Measurements from ENCODE around the gene LYRM7.

LYRM7 gene

GRCh38 chr5:131220566-131220965 lies 49.8 kb downstream of the LYRM7 start:
- no peak for TF ChIP-seq OSR2 (tag by site-specific recombination; IDR thresholded peaks at IDR 0.05)
- no peak for TF ChIP-seq FEZF1 (tag by site-specific recombination; IDR thresholded peaks at IDR 0.05)
- no peak for TF ChIP-seq ZNF544 (tag by site-specific recombination; IDR thresholded peaks at IDR 0.05)
- TF ChIP-seq ZNF76 (tag by site-specific recombination; IDR thresholded peaks at IDR 0.05; ENCODE audit: borderline replicate concordance, low read depth): no peak
- no peak for TF ChIP-seq ZNF529 (tag by site-specific recombination; IDR thresholded peaks at IDR 0.05; ENCODE audit: insufficient replicate concordance)
- TF ChIP-seq ZNF132 (tag by site-specific recombination; IDR thresholded peaks at IDR 0.05; ENCODE audit: borderline replicate concordance): no peak
- no peak for TF ChIP-seq ZBTB48 (tag by site-specific recombination; IDR thresholded peaks at IDR 0.05)
- TF ChIP-seq TRIM28 (IDR thresholded peaks at IDR 0.05; ENCODE audit: borderline replicate concordance, low read length): no peak
- TF ChIP-seq ZNF354C (tag by site-specific recombination; IDR thresholded peaks at IDR 0.05; ENCODE audit: borderline replicate concordance, low read depth): no peak
- TF ChIP-seq ZNF626 (tag by site-specific recombination; IDR thresholded peaks at IDR 0.05): no peak
- ChIA-PET CTCF (no interaction called here), POLR2A (no interaction called here)
- Histone ChIP-seq H3K4me3 (ENCODE audit: low read depth, low read length) (no peak overlapping the region), H3K27ac (ENCODE audit: extremely low read depth, low read depth, low read length) (no peak overlapping the region), H3K36me3 (ENCODE audit: control insufficient read depth in 2 of 2, insufficient read depth in 1 of 2, low read length in 2 of 2) (no peaks in the 10 kb centered on the region), H3K4me1 (ENCODE audit: control insufficient read depth, insufficient read depth, low read length) (no peaks in the 10 kb centered on the region), H3K9me3 (ENCODE audit: control insufficient read depth, insufficient read depth, low read depth, low read length) (no peaks in the 10 kb centered on the region)

- H3K4me1 ChIP-seq (ENCODE audit: control insufficient read depth, insufficient read depth, low read length): no peaks in the 10 kb centered on the region
- H3K4me3 ChIP-seq (ENCODE audit: low read depth, low read length): no peak overlapping the region
- no peaks in the 10 kb centered on the region for H3K9me3 ChIP-seq (ENCODE audit: control insufficient read depth, insufficient read depth, low read depth, low read length)
- ChIA-PET CTCF (interaction anchor here (0.6 to 0.8 kb wide), 2 partner anchors 18 to 63 kb away, joined by 3 to 4 read pairs; no protein-coding TSS in a partner anchor), POLR2A (no interaction called here)
- no peak for TF ChIP-seq ZSCAN16 (tag by site-specific recombination; IDR thresholded peaks at IDR 0.05)
- TF ChIP-seq KLF16 (tag by site-specific recombination; IDR thresholded peaks at IDR 0.05): no peak
- no peak for TF ChIP-seq ZNF692 (tag by site-specific recombination; IDR thresholded peaks at IDR 0.05)
- no peak overlapping the region for H3K27ac ChIP-seq (ENCODE audit: extremely low read depth, low read depth, low read length)
- no peaks in the 10 kb centered on the region for H3K36me3 ChIP-seq (ENCODE audit: control insufficient read depth in 2 of 2, insufficient read depth in 1 of 2, low read length in 2 of 2)
These were observed 50.4 kb downstream of the LYRM7 start for GRCh38 chr5:131221008-131221703.

GRCh38 chr5:131221888-131222287 lies 51.1 kb downstream of the LYRM7 start:
- H3K9me3 ChIP-seq (ENCODE audit: control insufficient read depth, insufficient read depth, low read depth, low read length): no peaks in the 10 kb centered on the region
- CTCF ChIA-PET: interaction anchor here (0.6 to 0.8 kb wide), 2 partner anchors 17 to 63 kb away, joined by 3 to 4 read pairs; no protein-coding TSS in a partner anchor
- no peak overlapping the region for H3K27ac ChIP-seq (ENCODE audit: extremely low read depth, low read depth, low read length)
- TF ChIP-seq ZNF335 (tag by site-specific recombination; conservative IDR thresholded peaks at IDR 0.05) (no peak), ZNF324 (tag by site-specific recombination; IDR thresholded peaks at IDR 0.05) (no peak), ZNF18 (tag by site-specific recombination; IDR thresholded peaks at IDR 0.05) (no peak), ZNF768 (tag by site-specific recombination; IDR thresholded peaks at IDR 0.05) (no peak)
- POLR2A ChIA-PET: no interaction called here
- no peaks in the 10 kb centered on the region for H3K36me3 ChIP-seq (ENCODE audit: control insufficient read depth in 2 of 2, insufficient read depth in 1 of 2, low read length in 2 of 2)
- no peak overlapping the region for H3K4me3 ChIP-seq (ENCODE audit: low read depth, low read length)
- no peaks in the 10 kb centered on the region for H3K4me1 ChIP-seq (ENCODE audit: control insufficient read depth, insufficient read depth, low read length)
